ENCODE data around the gene CERS5. TPM values are rescaled to one million over a fixed set of nuclear protein-coding genes. Genes with fewer than 3 reads are reported as not detected.
"Not testable (repeated sequence)": the region's sequence is repeated elsewhere in the genome, so short reads cannot be mapped to it uniquely, and the experiment has no call there.

Gene CERS5
- total RNA-seq, 2 experiments from 2014 or later: 49.4 to 64.4 TPM

- H3K9me3 Mint-ChIP-seq (ENCODE audit: low read depth): no peaks in the 10 kb centered on the region
- DNase-seq (peak; percentile 84), ATAC-seq (peak; percentile 34)
- H3K27ac Mint-ChIP-seq: peak overlapping the region; percentile 96
- H3K27me3 Mint-ChIP-seq: no peaks in the 10 kb centered on the region
- CTCF ChIA-PET: interaction anchor here (0.6 to 5.2 kb wide), 14 partner anchors 9 to 1189 kb away, joined by 3 to 33 read pairs (median 7); partner anchors contain the start of genes COX14 and SMARCD1
- peaks cover 14% of the 10 kb centered on the region for H3K36me3 Mint-ChIP-seq (ENCODE audit: low read depth)
- intact Hi-C loops (cut with DNase I, micrococcal nuclease): loop anchor here (1.0 to 2.0 kb wide), 12 partner anchors 20 to 598 kb away; partner anchors contain the start of genes RACGAP1 (in 2 of the 2), SMARCD1 (in 2 of the 2), BCDIN3D (in 1 of the 2) and COX14 (in 1 of the 2)
- H3K4me3 Mint-ChIP-seq: peak overlapping the region; percentile 85
- POLR2A ChIA-PET: interaction anchor here (0.6 to 2.6 kb wide), 10 partner anchors 9 to 598 kb away, joined by 3 to 26 read pairs (median 5); partner anchors contain the start of genes COX14 and SMARCD1
- peaks cover 29% of the 10 kb centered on the region for H3K4me1 Mint-ChIP-seq
These were observed 445 bp downstream of the CERS5 start for GRCh38 chr12:50166799-50167048.

GRCh38 chr12:50164963-50165362 is 2.2 kb downstream of the CERS5 start:
- CTCF ChIA-PET: interaction anchor here (0.9 to 5.2 kb wide), 5 partner anchors 8 to 54 kb away, joined by 3 to 33 read pairs (median 13); partner anchors contain the start of gene COX14
- POLR2A ChIA-PET: no interaction called here
- intact Hi-C loops (cut with DNase I, micrococcal nuclease): no loop called here
- Mint-ChIP-seq H3K4me3 (peak overlapping the region; percentile 85), H3K27ac (no peak overlapping the region), H3K36me3 (ENCODE audit: low read depth) (peaks cover 14% of the 10 kb centered on the region), H3K27me3 (no peaks in the 10 kb centered on the region), H3K4me1 (peaks cover 38% of the 10 kb centered on the region), H3K9me3 (ENCODE audit: low read depth) (no peaks in the 10 kb centered on the region)
- DNase-seq (no peak), ATAC-seq (no peak)

- no peak overlapping the region for H3K4me3 Mint-ChIP-seq
- intact Hi-C loops (cut with DNase I, micrococcal nuclease): no loop called here
- ATAC-seq (no peak), DNase-seq (no peak)
- H3K4me1 Mint-ChIP-seq: peaks cover 48% of the 10 kb centered on the region
- POLR2A ChIA-PET: interaction anchor here (0.6 kb wide), 1 partner anchor 345 kb away, joined by 3 read pairs; no protein-coding TSS in a partner anchor
- H3K9me3 Mint-ChIP-seq (ENCODE audit: low read depth): no peaks in the 10 kb centered on the region
- peaks cover 21% of the 10 kb centered on the region for H3K36me3 Mint-ChIP-seq (ENCODE audit: low read depth)
- H3K27ac Mint-ChIP-seq: no peak overlapping the region
- CTCF ChIA-PET: interaction anchor here (0.6 to 1.5 kb wide), 4 partner anchors 14 to 27 kb away, joined by 3 read pairs; no protein-coding TSS in a partner anchor
- H3K27me3 Mint-ChIP-seq: no peaks in the 10 kb centered on the region
These were observed 4.9 kb downstream of the CERS5 start for GRCh38 chr12:50162230-50162629.

DNA sequence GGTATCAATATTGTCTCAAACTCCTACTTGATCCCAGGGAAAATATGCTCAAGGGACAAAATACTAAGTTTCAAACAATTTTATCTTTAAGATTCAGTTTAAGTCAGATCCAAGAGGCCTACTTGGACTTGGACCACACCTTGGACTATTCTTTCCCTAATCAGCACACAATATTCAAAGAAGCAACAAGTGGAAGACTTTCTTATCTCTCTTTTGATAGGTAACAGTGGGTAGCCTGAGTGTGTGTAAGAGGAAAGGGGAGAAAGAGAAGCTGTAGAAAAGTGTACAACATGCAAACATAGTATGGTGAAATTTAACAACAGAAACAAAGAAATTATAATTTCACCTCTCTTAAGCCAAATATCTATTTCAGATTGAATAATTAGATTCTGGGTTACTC is 6.5 kb downstream of the CERS5 start:
- Mint-ChIP-seq H3K27me3 (no peaks in the 10 kb centered on the region), H3K36me3 (ENCODE audit: low read depth) (peaks cover 18% of the 10 kb centered on the region), H3K4me3 (no peak overlapping the region), H3K9me3 (ENCODE audit: low read depth) (no peaks in the 10 kb centered on the region), H3K4me1 (peaks cover 48% of the 10 kb centered on the region), H3K27ac (no peak overlapping the region)
- DNase-seq: no peak
- CTCF ChIA-PET: interaction anchor here (0.9 to 1.5 kb wide), 3 partner anchors 12 to 238 kb away, joined by 3 to 10 read pairs (median 3); partner anchors contain the start of gene COX14
- no peak for ATAC-seq
- POLR2A ChIA-PET: no interaction called here
- intact Hi-C loops (cut with DNase I, micrococcal nuclease): no loop called here

- Mint-ChIP-seq H3K27ac (peak overlapping the region; percentile 17), H3K4me1 (peaks cover 32% of the 10 kb centered on the region), H3K9me3 (ENCODE audit: low read depth) (no peaks in the 10 kb centered on the region), H3K4me3 (no peak overlapping the region), H3K36me3 (ENCODE audit: low read depth) (peaks cover 12% of the 10 kb centered on the region), H3K27me3 (no peaks in the 10 kb centered on the region)
- ATAC-seq (peak; percentile 72), DNase-seq (no peak)
- ChIA-PET CTCF (interaction anchor here (0.6 to 4.0 kb wide), 6 partner anchors 9 to 212 kb away, joined by 3 to 16 read pairs (median 4); no protein-coding TSS in a partner anchor), POLR2A (interaction anchor here (0.6 kb wide), 2 partner anchors 10 to 56 kb away, joined by 6 to 9 read pairs; partner anchors contain the start of gene CERS5)
- intact Hi-C loops (cut with DNase I, micrococcal nuclease): no loop called here
These were observed 9.9 kb downstream of the CERS5 start for GRCh38 chr12:50157259-50157658.

DNA sequence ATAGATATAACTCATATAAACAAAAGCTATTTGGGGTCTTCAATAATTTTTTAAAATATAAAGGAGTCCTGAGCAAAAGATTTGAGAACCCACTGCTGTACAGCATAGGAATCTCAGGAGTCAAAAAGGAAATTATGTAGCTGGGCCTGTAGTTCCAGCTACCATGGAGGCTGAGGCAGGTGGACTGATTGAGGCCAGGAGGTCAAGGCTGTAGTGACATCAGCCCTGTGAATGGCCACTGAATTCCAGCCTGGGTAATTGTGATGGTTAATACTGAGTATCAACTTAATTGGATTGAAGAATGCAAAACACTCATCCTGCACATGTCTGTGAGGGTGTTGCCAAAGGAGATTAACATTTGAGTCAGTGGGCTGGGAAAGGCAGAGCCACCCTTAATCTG is 10.5 kb downstream of the CERS5 start:
- ChIA-PET CTCF (interaction anchor here (0.6 to 4.0 kb wide), 7 partner anchors 10 to 86 kb away, joined by 3 to 16 read pairs (median 3); no protein-coding TSS in a partner anchor), POLR2A (interaction anchor here (0.9 kb wide), 1 partner anchor 19 kb away, joined by 3 read pairs; no protein-coding TSS in a partner anchor)
- DNase-seq (no peak), ATAC-seq (no peak)
- Mint-ChIP-seq H3K4me1 (peaks cover 30% of the 10 kb centered on the region), H3K27me3 (no peaks in the 10 kb centered on the region), H3K27ac (no peak overlapping the region), H3K9me3 (ENCODE audit: low read depth) (no peaks in the 10 kb centered on the region), H3K36me3 (ENCODE audit: low read depth) (peaks cover 12% of the 10 kb centered on the region), H3K4me3 (no peak overlapping the region)
- intact Hi-C loops (cut with DNase I, micrococcal nuclease): no loop called here

DNA sequence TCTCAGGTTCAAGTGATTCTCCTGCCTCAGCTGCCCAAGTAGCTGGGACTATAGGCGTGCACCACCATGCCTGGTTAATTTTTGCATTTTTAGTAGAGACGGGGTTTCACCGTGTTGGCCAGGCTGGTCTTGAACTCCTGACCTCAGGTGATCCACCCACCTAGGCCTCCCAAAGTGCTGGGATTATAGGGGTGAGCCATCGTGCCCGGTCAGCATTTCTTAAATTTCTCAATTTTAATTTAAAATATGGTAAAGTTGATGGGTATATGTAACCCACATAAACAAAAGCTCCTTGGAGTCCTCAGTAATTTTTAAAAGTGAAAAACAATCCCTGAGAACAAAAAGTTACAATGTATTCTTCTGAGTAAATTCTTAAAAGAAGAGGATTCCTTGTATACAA is 12.2 kb downstream of the CERS5 start:
- H3K27ac Mint-ChIP-seq; H3K9me3 Mint-ChIP-seq (ENCODE audit: low read depth); H3K4me3 Mint-ChIP-seq; ATAC-seq; DNase-seq; H3K27me3 Mint-ChIP-seq; POLR2A ChIA-PET; intact Hi-C loops (cut with DNase I, micrococcal nuclease): not testable (repeated sequence)
- Mint-ChIP-seq H3K36me3 (ENCODE audit: low read depth) (peaks cover 12% of the 10 kb centered on the region), H3K4me1 (peaks cover 34% of the 10 kb centered on the region)
- CTCF ChIA-PET: interaction anchor here (0.8 to 4.4 kb wide), 6 partner anchors 9 to 210 kb away, joined by 3 to 20 read pairs (median 5); no protein-coding TSS in a partner anchor

DNA sequence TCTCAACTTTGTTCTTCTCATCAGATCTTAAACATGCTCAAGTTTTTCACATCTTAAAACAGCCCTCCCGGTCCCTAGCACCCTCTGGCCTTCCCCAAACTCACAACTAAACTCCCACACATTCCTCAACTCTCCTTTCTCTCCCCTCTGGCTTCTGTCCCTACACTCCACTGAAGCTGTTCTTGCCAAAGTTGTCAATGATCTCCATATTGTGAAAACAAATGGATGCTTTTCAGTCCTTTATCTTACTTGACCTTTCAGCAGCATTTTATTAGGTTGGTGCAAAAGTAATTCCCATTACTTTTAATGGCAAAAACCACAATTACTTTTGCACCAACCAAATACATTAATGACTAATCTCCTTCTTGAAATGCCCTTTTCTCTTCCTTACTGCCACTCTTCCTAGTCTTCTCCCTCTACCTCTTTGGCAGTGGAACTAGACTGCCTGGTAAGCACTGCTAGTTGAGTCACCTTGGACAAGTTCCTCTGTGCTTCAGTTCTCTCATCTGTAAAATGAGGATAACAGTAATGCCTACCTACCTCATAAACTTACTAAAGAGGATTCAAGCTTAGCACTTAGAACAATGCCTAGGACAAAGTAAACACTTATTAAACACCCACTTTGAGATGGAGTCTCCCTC is 16.0 kb downstream of the CERS5 start:
- H3K27ac Mint-ChIP-seq: peak overlapping the region; percentile 22
- peak; percentile 38 for ATAC-seq

GRCh38 chr12:50149311-50149710 is 17.9 kb downstream of the CERS5 start:
- Mint-ChIP-seq H3K4me1 (peaks cover 25% of the 10 kb centered on the region), H3K36me3 (ENCODE audit: low read depth) (no peaks in the 10 kb centered on the region), H3K4me3 (no peak overlapping the region), H3K27me3 (no peaks in the 10 kb centered on the region), H3K27ac (peak overlapping the region; percentile 25), H3K9me3 (ENCODE audit: low read depth) (no peaks in the 10 kb centered on the region)
- POLR2A ChIA-PET: no interaction called here
- intact Hi-C loops (cut with DNase I, micrococcal nuclease): no loop called here
- CTCF ChIA-PET: interaction anchor here (0.6 to 1.7 kb wide), 6 partner anchors 11 to 37 kb away, joined by 3 to 5 read pairs (median 3); partner anchors contain the start of gene COX14
- DNase-seq (no peak), ATAC-seq (peak; percentile 81)

More for the DNA sequence above, 16.0 kb downstream of the CERS5 start:
- DNase-seq: no peak
- ChIA-PET POLR2A (no interaction called here), CTCF (interaction anchor here (1.0 to 1.7 kb wide), 3 partner anchors 19 to 249 kb away, joined by 3 to 5 read pairs (median 4); no protein-coding TSS in a partner anchor)
- intact Hi-C loops (cut with DNase I, micrococcal nuclease): no loop called here
- H3K36me3 Mint-ChIP-seq (ENCODE audit: low read depth): no peaks in the 10 kb centered on the region
- no peaks in the 10 kb centered on the region for H3K9me3 Mint-ChIP-seq (ENCODE audit: low read depth)
- H3K27me3 Mint-ChIP-seq: no peaks in the 10 kb centered on the region
- no peak overlapping the region for H3K4me3 Mint-ChIP-seq
- peaks cover 25% of the 10 kb centered on the region for H3K4me1 Mint-ChIP-seq

GRCh38 chr12:50148011-50148410 is 19.2 kb downstream of the CERS5 start:
- POLR2A ChIA-PET: interaction anchor here (0.5 to 0.6 kb wide), 2 partner anchors 35 to 38 kb away, joined by 3 to 5 read pairs; no protein-coding TSS in a partner anchor
- not testable (repeated sequence) for H3K36me3 Mint-ChIP-seq (ENCODE audit: low read depth); DNase-seq

GRCh38 chr12:50147281-50147680 is 19.9 kb downstream of the CERS5 start:
- POLR2A ChIA-PET: interaction anchor here (0.5 to 0.6 kb wide), 2 partner anchors 35 to 37 kb away, joined by 3 to 5 read pairs; no protein-coding TSS in a partner anchor

More at GRCh38 chr12:50148011-50148410, 19.2 kb downstream of the CERS5 start:
- CTCF ChIA-PET: interaction anchor here (1.4 to 2.5 kb wide), 3 partner anchors 16 to 36 kb away, joined by 4 to 10 read pairs (median 10); partner anchors contain the start of gene COX14
- H3K27ac Mint-ChIP-seq; intact Hi-C loops (cut with DNase I, micrococcal nuclease); H3K9me3 Mint-ChIP-seq (ENCODE audit: low read depth); H3K4me3 Mint-ChIP-seq; H3K27me3 Mint-ChIP-seq; ATAC-seq: not testable (repeated sequence)
- peaks cover 25% of the 10 kb centered on the region for H3K4me1 Mint-ChIP-seq

More at GRCh38 chr12:50147281-50147680, 19.9 kb downstream of the CERS5 start:
- Mint-ChIP-seq H3K27me3 (no peaks in the 10 kb centered on the region), H3K27ac (no peak overlapping the region), H3K9me3 (ENCODE audit: low read depth) (no peaks in the 10 kb centered on the region), H3K4me1 (peaks cover 25% of the 10 kb centered on the region), H3K36me3 (ENCODE audit: low read depth) (peaks cover 7% of the 10 kb centered on the region), H3K4me3 (no peak overlapping the region)
- no peak for DNase-seq
- no peak for ATAC-seq
- CTCF ChIA-PET: interaction anchor here (1.0 to 2.5 kb wide), 6 partner anchors 15 to 36 kb away, joined by 3 to 10 read pairs (median 4); partner anchors contain the start of gene COX14
- intact Hi-C loops (cut with DNase I, micrococcal nuclease): no loop called here
